Stimulated activated CD8-positive, alpha-beta memory T cell treated with anti-CD3 and anti-CD28 coated beads, Interleukin-4, amount 100 ng/mL, for 1 hour (primary cell): ENCODE results near the gene MAP3K12.
"Not testable (repeated sequence)": the region's sequence is repeated elsewhere in the genome, so short reads cannot be mapped to it uniquely, and the experiment has no call there.

Experiments used
- DNase-seq, 2 donors: peaks; one replicate each; pipeline ENCODE4 v3.0.0-alpha.2; 2020; ENCODE audit warnings: low read depth in 2 of 2, low spot score in 1 of 2

Gene MAP3K12

GRCh38 chr12:53472056-53472582 lies 27.1 kb downstream of the MAP3K12 start:
- no peak for DNase-seq

GRCh38 chr12:53468282-53468681 lies 31.0 kb downstream of the MAP3K12 start:
- DNase-seq, result no peak

GRCh38 chr12:53467880-53468279 lies 31.4 kb downstream of the MAP3K12 start:
- no peak for DNase-seq

GRCh38 chr12:53467082-53467481 lies 32.2 kb downstream of the MAP3K12 start:
- no peak for DNase-seq

GRCh38 chr12:53466640-53467039 lies 32.6 kb downstream of the MAP3K12 start:
- no peak for DNase-seq

GRCh38 chr12:53465679-53466078 lies 33.6 kb downstream of the MAP3K12 start:
- no peak for DNase-seq

GRCh38 chr12:53464685-53465418 lies 34.4 kb downstream of the MAP3K12 start:
- DNase-seq, result no peak

GRCh38 chr12:53463802-53464560 lies 35.3 kb downstream of the MAP3K12 start:
- no peak for DNase-seq

- DNase-seq, result no peak
Observed at GRCh38 chr12:53462935-53463334, 36.3 kb downstream of the MAP3K12 start.

- no peak for DNase-seq
Observed at GRCh38 chr12:53461591-53461990, 37.7 kb downstream of the MAP3K12 start.

GRCh38 chr12:53461059-53461458 lies 38.2 kb downstream of the MAP3K12 start:
- DNase-seq, result no peak

- DNase-seq, result no peak
Observed at GRCh38 chr12:53459097-53459496, 40.2 kb downstream of the MAP3K12 start.

GRCh38 chr12:53456654-53457366 lies 42.4 kb downstream of the MAP3K12 start:
- no peak for DNase-seq

- no peak for DNase-seq
Observed at GRCh38 chr12:53454707-53455106, 44.6 kb downstream of the MAP3K12 start.

GRCh38 chr12:53453953-53454640 lies 45.2 kb downstream of the MAP3K12 start:
- DNase-seq, result no peak

- DNase-seq, result peak; percentile 49 to 65
Observed at GRCh38 chr12:53452159-53453077, 46.8 kb downstream of the MAP3K12 start.

GRCh38 chr12:53451661-53452158 lies 47.5 kb downstream of the MAP3K12 start, which contains the start of gene PCBP2:
PCBP2 (plus strand) TSS chr12:53452102; CDS start chr12:53454801, 2,699 bp downstream.
- DNase-seq, result peak; percentile 88 to 95

- DNase-seq, result no peak
Observed at GRCh38 chr12:53450936-53451335, 48.3 kb downstream of the MAP3K12 start.

- not testable (repeated sequence) for DNase-seq
Observed at GRCh38 chr12:53444593-53445325, 54.5 kb downstream of the MAP3K12 start.
